GM21367 (cell line): Measurements from ENCODE around the gene TFEB.

ENCODE experiments used
- ATAC-seq: cut with Tn5 transposase; IDR thresholded peaks from one replicate; pipeline ENCODE4 v1.9.1; 2021; ENCODE audit not compliant: unreplicated experiment

TFEB gene

GRCh38 chr6:41655176-41655575 lies 80.2 kb downstream of the TFEB start:
- ATAC-seq, result no peak

DNA sequence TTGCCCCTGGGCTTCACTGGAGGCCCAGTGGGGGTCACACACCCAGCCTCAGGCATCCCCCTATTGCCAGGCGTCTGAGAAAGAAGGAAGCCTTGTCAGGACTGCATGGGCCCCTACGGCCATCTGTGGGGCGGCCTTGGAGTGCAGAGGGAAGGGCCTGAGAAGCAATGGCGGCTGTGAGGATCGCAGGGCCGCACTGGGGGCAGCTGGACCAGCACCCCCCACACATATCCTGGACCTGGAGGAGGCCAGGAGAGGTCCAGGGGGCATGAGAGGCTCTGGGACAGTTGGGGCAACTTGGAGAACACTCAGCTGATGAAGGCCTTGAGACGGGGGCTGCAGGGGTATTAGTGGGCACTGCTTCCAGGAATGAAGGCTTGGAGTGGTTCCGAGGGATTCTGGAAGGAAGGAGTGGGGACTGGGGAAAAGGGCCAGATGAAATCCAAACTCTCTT lies 80.7 kb downstream of the TFEB start:
- ATAC-seq, result no peak

GRCh38 chr6:41654151-41654697 lies 81.2 kb downstream of the TFEB start:
- ATAC-seq, result no peak

GRCh38 chr6:41653691-41654090 lies 81.7 kb downstream of the TFEB start:
- no peak for ATAC-seq

- ATAC-seq, result no peak
Observed at GRCh38 chr6:41652866-41653652, 82.3 kb downstream of the TFEB start.

DNA sequence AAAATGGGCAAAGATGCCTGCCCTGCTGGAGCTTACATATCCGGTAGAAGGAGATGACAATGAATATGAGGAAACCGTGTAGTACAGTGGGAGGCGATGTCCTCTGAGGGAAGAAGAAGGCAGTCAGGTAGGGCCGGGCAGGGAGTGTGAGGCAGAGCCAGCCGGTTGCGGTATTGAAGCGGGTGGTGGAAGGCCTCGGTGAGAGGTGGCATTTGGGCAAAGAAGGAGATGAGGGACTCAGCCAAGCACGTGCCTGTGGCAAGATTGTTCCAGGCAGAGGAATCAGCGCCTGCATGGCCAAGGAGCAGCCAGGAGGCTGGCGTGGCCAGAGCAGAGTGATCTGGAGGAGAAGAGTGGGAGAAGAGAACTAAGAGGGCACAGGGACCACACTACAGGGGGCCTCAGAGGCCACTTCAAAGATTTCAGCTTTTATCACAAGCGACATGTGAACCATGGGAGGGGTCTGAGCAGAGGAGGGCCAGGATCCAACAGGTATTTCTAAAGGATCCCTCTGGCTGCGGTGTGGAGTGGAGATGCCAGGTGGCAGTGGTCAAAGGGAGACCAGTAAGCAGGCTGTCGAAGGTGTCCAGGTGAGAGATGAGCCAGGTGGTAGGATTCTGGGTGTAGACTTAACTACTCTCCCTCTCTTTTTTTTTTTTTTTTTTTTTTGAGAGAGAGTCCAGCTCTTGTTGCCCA lies 83.3 kb downstream of the TFEB start:
- ATAC-seq, result no peak

GRCh38 chr6:41651246-41651961 lies 84.0 kb downstream of the TFEB start:
- no peak for ATAC-seq

- ATAC-seq, result no peak
Observed at GRCh38 chr6:41650120-41650519, 85.3 kb downstream of the TFEB start.

DNA sequence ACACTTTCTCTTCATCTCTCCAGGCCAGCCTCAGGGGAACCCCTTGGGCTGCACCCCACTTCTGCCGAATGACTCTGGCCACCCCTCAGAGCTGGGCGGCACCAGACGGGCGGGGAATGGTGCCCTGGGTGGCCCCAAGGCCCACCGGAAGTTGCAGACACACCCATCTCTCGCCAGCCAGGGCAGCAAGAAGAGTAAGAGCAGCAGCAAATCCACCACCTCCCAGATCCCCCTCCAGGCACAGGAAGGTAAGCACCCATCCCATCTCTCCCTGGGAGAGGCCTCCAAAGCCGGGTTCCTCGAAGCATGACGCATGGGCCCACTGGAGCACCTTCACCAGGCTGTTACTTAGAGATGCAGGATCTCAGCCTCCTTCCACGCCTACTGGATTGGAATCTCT lies 85.8 kb downstream of the TFEB start:
- no peak for ATAC-seq

GRCh38 chr6:41648921-41649320 lies 86.5 kb downstream of the TFEB start:
- ATAC-seq, result no peak

- no peak for ATAC-seq
Observed at GRCh38 chr6:41648070-41648585, 87.3 kb downstream of the TFEB start.

DNA sequence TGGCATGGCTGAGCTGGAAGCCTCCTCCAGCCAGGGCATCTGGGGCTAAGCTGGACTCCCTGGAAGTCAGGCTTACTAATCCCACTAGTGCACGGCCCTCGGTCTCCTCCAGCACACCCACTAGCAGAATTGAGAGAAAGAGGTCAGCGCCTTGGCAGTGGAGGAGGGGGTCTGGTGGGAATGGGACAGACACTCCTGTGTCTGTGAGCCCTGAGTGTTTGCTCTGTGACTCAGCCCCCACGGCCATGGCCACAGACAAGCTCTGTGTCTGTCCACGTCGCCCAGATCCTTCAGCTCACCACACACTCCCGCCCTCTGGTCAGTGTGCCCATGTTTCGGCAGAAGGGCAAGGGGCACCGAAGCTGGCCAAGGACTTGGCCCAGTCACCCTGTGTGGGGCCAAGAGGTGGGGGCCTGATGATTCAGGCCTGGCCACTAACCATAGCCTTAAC lies 88.3 kb downstream of the TFEB start:
- ATAC-seq, result no peak

- ATAC-seq, result no peak
Observed at GRCh38 chr6:41646026-41646795, 89.2 kb downstream of the TFEB start.

DNA sequence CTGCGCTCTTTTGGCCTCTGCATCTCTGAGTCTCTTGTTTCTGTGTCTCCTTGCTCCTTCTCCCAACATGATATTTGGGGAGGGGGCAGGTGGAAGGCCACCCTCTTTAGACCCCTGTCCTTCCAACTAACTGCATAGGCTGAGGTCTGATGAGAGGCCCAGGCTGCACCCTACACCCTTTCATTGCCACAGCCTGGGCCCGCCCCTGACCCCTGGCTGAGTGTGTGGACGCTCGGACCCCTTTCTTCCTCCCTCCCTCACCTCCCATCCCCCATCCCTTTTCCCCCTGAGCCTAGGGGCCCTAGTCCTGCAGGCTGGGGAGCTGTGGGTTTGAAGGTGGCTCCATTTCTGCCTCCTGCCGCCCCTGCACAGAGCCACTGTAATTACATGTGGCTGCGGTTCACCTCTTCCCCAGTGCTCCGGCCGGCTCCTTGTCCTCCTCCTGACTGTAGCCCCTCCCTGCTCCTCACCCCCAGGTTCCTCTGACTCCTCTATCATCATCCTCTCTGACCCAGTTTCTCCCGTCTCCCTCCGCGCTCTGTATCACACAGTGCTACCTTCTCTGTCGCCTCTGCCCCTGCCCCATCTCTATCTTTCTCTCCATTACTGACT lies 90.3 kb downstream of the TFEB start:
- ATAC-seq, result no peak

DNA sequence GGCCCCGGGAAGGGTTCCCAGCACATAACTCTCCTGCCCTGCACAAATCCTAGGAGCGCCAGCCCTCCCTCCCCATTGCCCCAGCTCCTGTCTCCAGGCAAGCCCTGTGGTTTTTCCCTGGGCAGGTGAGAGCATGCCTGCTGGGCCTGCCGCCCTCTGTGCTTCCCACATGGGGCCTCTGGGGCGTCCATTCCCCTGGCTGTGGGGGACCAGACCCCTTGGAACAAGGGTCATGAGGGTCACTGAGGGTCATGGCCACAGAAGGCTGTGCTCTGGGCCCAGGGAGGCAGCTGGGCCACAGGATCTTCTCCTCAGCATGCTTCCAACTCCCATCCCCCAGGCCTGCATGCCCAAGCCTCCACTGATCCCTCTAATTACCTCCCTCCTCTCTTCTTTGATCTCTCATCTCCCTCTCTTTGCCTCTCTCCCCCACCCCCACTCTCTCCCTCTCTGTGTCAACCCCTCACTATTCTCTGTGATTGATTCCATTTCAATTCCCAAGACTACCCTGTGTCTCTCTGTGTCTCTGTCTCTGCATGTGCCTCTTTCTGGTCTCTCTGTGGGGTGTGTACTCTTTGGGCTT lies 91.0 kb downstream of the TFEB start:
- ATAC-seq, result no peak

DNA sequence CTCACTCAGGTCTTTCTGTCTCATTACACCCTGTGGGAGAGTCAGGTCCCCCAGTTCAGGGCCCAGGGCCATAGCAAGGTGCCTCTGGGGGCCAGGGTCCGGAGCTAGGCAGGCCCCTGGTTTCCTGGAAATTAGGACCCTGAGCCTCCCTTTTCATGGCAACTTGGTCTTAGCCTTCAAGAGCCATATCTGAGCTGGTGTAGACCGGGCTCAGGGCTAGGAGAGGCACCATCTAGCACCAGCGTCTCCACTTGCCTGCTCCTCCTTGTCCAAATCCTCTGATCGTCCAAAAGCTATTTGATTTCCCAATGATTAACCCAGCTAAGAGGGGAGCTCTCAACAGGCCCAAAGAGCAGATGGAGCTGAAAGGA lies 91.5 kb downstream of the TFEB start:
- no peak for ATAC-seq

GRCh38 chr6:41642960-41643898 lies 92.2 kb downstream of the TFEB start:
- ATAC-seq, result no peak

DNA sequence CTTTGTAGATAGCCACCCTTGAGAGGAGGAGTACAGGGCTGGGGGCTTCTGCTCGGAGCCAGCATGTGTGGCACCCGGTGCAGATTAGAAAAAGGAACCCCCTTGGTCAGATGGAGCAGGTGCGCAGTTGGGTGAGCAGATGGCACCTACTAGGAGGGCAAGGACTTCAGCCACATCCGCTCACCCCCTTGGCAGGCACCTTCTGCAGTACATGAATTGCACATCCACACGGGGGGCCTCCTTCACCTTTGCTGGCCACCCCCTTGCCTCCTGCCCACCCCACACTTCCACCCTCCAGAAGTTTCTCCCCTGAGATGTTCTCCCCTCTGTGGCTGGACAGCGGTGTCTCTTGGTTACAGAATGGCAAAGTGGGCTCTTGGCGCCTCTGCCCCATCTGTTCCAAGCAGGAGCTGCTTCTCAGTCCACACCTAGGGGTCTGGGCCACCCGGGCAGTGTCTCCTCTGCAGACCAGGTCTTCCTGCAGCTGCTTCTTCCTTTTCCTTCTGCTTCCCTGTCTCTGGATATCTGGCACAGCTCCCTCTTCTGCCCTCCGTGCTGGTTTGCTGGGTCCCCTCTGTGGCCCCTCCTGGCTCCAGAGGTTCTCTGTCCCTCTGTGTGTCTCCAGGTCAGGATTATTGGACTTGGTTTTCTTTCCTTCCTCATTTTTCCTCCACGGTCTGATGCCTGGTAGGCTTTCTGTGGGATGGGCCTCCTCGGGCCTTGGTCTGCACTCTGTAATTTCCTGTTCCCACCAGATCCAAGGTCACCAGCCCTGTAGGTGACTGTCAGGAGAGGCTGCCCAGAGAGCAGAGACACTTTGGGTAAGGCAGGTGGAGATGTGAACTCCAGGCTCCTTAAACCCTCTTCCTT lies 93.1 kb downstream of the TFEB start:
- no peak for ATAC-seq
